ENCODE data around the gene MID1. TPM values are rescaled to one million over a fixed set of nuclear protein-coding genes. Genes with fewer than 3 reads are reported as not detected.

MID1 gene
- total RNA-seq, 2 donors from 2014 or later, result 0.15 TPM; not detected in 1

GRCh38 chrX:10531927-10532326, 88.5 kb downstream of the MID1 start:
- H3K27ac Mint-ChIP-seq, result no peak overlapping the region
- no peak for DNase-seq
- H3K4me3 Mint-ChIP-seq, result no peak overlapping the region
- no peak for ATAC-seq
- H3K27me3 Mint-ChIP-seq, result no peaks in the 10 kb centered on the region
- no peaks in the 10 kb centered on the region for H3K36me3 Mint-ChIP-seq (ENCODE audit: low read depth)
- H3K4me1 Mint-ChIP-seq, result no peaks in the 10 kb centered on the region
- no peaks in the 10 kb centered on the region for H3K9me3 ChIP-seq (ENCODE audit: control insufficient read depth, low read length, poor library complexity, severe bottlenecking)

GRCh38 chrX:10529344-10529743, 91.0 kb downstream of the MID1 start:
- Mint-ChIP-seq H3K36me3 (ENCODE audit: low read depth) (no peaks in the 10 kb centered on the region), H3K27me3 (no peaks in the 10 kb centered on the region), H3K4me3 (no peak overlapping the region), H3K4me1 (no peaks in the 10 kb centered on the region), H3K27ac (no peak overlapping the region)
- ATAC-seq (no peak), DNase-seq (no peak)
- no peaks in the 10 kb centered on the region for H3K9me3 ChIP-seq (ENCODE audit: control insufficient read depth, low read length, poor library complexity, severe bottlenecking)

- H3K27me3 Mint-ChIP-seq, result no peaks in the 10 kb centered on the region
- ATAC-seq (no peak), DNase-seq (no peak)
- no peak overlapping the region for H3K4me3 Mint-ChIP-seq
- no peaks in the 10 kb centered on the region for H3K36me3 Mint-ChIP-seq (ENCODE audit: low read depth)
- no peaks in the 10 kb centered on the region for H3K9me3 ChIP-seq (ENCODE audit: control insufficient read depth, low read length, poor library complexity, severe bottlenecking)
- no peak overlapping the region for H3K27ac Mint-ChIP-seq
- no peaks in the 10 kb centered on the region for H3K4me1 Mint-ChIP-seq
Observed at GRCh38 chrX:10526451-10526850, 93.9 kb downstream of the MID1 start.

GRCh38 chrX:10525381-10526120, 94.8 kb downstream of the MID1 start:
- H3K36me3 Mint-ChIP-seq (ENCODE audit: low read depth), result no peaks in the 10 kb centered on the region
- no peaks in the 10 kb centered on the region for H3K27me3 Mint-ChIP-seq
- H3K4me3 Mint-ChIP-seq, result no peak overlapping the region
- H3K4me1 Mint-ChIP-seq, result no peaks in the 10 kb centered on the region
- DNase-seq, result no peak
- H3K27ac Mint-ChIP-seq, result no peak overlapping the region
- no peaks in the 10 kb centered on the region for H3K9me3 ChIP-seq (ENCODE audit: control insufficient read depth, low read length, poor library complexity, severe bottlenecking)
- ATAC-seq, result no peak

GRCh38 chrX:10524578-10524977, 95.8 kb downstream of the MID1 start:
- no peak overlapping the region for H3K4me3 Mint-ChIP-seq
- no peak overlapping the region for H3K27ac Mint-ChIP-seq
- DNase-seq (no peak), ATAC-seq (no peak)
- no peaks in the 10 kb centered on the region for H3K4me1 Mint-ChIP-seq
- no peaks in the 10 kb centered on the region for H3K36me3 Mint-ChIP-seq (ENCODE audit: low read depth)
- no peaks in the 10 kb centered on the region for H3K9me3 ChIP-seq (ENCODE audit: control insufficient read depth, low read length, poor library complexity, severe bottlenecking)
- no peaks in the 10 kb centered on the region for H3K27me3 Mint-ChIP-seq

GRCh38 chrX:10519761-10520160, 100.6 kb downstream of the MID1 start:
- H3K36me3 Mint-ChIP-seq (ENCODE audit: low read depth), result no peaks in the 10 kb centered on the region
- no peaks in the 10 kb centered on the region for H3K27me3 Mint-ChIP-seq
- no peaks in the 10 kb centered on the region for H3K4me1 Mint-ChIP-seq
- H3K4me3 Mint-ChIP-seq, result no peak overlapping the region
- no peak overlapping the region for H3K27ac Mint-ChIP-seq
- ATAC-seq, result no peak
- H3K9me3 ChIP-seq (ENCODE audit: control insufficient read depth, low read length, poor library complexity, severe bottlenecking), result no peaks in the 10 kb centered on the region
- no peak for DNase-seq

GRCh38 chrX:10519278-10519677, 101.1 kb downstream of the MID1 start:
- Mint-ChIP-seq H3K27me3 (no peaks in the 10 kb centered on the region), H3K36me3 (ENCODE audit: low read depth) (no peaks in the 10 kb centered on the region), H3K4me3 (no peak overlapping the region), H3K4me1 (no peaks in the 10 kb centered on the region), H3K27ac (no peak overlapping the region)
- DNase-seq, result no peak
- no peak for ATAC-seq
- no peaks in the 10 kb centered on the region for H3K9me3 ChIP-seq (ENCODE audit: control insufficient read depth, low read length, poor library complexity, severe bottlenecking)

GRCh38 chrX:10518073-10518472, 102.3 kb downstream of the MID1 start:
- H3K9me3 ChIP-seq (ENCODE audit: control insufficient read depth, low read length, poor library complexity, severe bottlenecking), result no peaks in the 10 kb centered on the region
- Mint-ChIP-seq H3K4me3 (no peak overlapping the region), H3K4me1 (no peaks in the 10 kb centered on the region), H3K27me3 (no peaks in the 10 kb centered on the region), H3K27ac (no peak overlapping the region), H3K36me3 (ENCODE audit: low read depth) (no peaks in the 10 kb centered on the region)
- ATAC-seq, result no peak
- no peak for DNase-seq

GRCh38 chrX:10516781-10517322, 103.5 kb downstream of the MID1 start:
- H3K27ac Mint-ChIP-seq, result no peak overlapping the region
- ATAC-seq (no peak), DNase-seq (no peak)
- no peaks in the 10 kb centered on the region for H3K4me1 Mint-ChIP-seq
- no peaks in the 10 kb centered on the region for H3K36me3 Mint-ChIP-seq (ENCODE audit: low read depth)
- no peaks in the 10 kb centered on the region for H3K9me3 ChIP-seq (ENCODE audit: control insufficient read depth, low read length, poor library complexity, severe bottlenecking)
- no peak overlapping the region for H3K4me3 Mint-ChIP-seq
- H3K27me3 Mint-ChIP-seq, result no peaks in the 10 kb centered on the region

GRCh38 chrX:10514891-10515290, 105.5 kb downstream of the MID1 start:
- Mint-ChIP-seq H3K27me3 (no peaks in the 10 kb centered on the region), H3K36me3 (ENCODE audit: low read depth) (no peaks in the 10 kb centered on the region), H3K4me1 (no peaks in the 10 kb centered on the region), H3K27ac (no peak overlapping the region), H3K4me3 (no peak overlapping the region)
- no peaks in the 10 kb centered on the region for H3K9me3 ChIP-seq (ENCODE audit: control insufficient read depth, low read length, poor library complexity, severe bottlenecking)
- no peak for ATAC-seq
- no peak for DNase-seq

GRCh38 chrX:10513974-10514373, 106.4 kb downstream of the MID1 start:
- no peak overlapping the region for H3K27ac Mint-ChIP-seq
- ATAC-seq (no peak), DNase-seq (no peak)

GRCh38 chrX:10512741-10513140, 107.6 kb downstream of the MID1 start:
- ATAC-seq (no peak), DNase-seq (no peak)
- Mint-ChIP-seq H3K27ac (no peak overlapping the region), H3K27me3 (no peaks in the 10 kb centered on the region), H3K36me3 (ENCODE audit: low read depth) (no peaks in the 10 kb centered on the region), H3K4me1 (no peaks in the 10 kb centered on the region), H3K4me3 (no peak overlapping the region)
- H3K9me3 ChIP-seq (ENCODE audit: control insufficient read depth, low read length, poor library complexity, severe bottlenecking), result no peaks in the 10 kb centered on the region

More at GRCh38 chrX:10513974-10514373, 106.4 kb downstream of the MID1 start:
- Mint-ChIP-seq H3K36me3 (ENCODE audit: low read depth) (no peaks in the 10 kb centered on the region), H3K4me1 (no peaks in the 10 kb centered on the region), H3K4me3 (no peak overlapping the region), H3K27me3 (no peaks in the 10 kb centered on the region)
- H3K9me3 ChIP-seq (ENCODE audit: control insufficient read depth, low read length, poor library complexity, severe bottlenecking), result no peaks in the 10 kb centered on the region

GRCh38 chrX:10512258-10512657, 108.1 kb downstream of the MID1 start:
- Mint-ChIP-seq H3K27ac (no peak overlapping the region), H3K4me1 (no peaks in the 10 kb centered on the region), H3K36me3 (ENCODE audit: low read depth) (no peaks in the 10 kb centered on the region), H3K4me3 (no peak overlapping the region), H3K27me3 (no peaks in the 10 kb centered on the region)
- DNase-seq (no peak), ATAC-seq (no peak)
- H3K9me3 ChIP-seq (ENCODE audit: control insufficient read depth, low read length, poor library complexity, severe bottlenecking), result no peaks in the 10 kb centered on the region

GRCh38 chrX:10509397-10509796, 111.0 kb downstream of the MID1 start:
- Mint-ChIP-seq H3K4me1 (no peaks in the 10 kb centered on the region), H3K4me3 (no peak overlapping the region), H3K36me3 (ENCODE audit: low read depth) (no peaks in the 10 kb centered on the region), H3K27me3 (no peaks in the 10 kb centered on the region), H3K27ac (no peak overlapping the region)
- DNase-seq (no peak), ATAC-seq (no peak)
- no peaks in the 10 kb centered on the region for H3K9me3 ChIP-seq (ENCODE audit: control insufficient read depth, low read length, poor library complexity, severe bottlenecking)
